Neural progenitor cell (in vitro differentiated cells): Measurements from ENCODE around the gene ADARB2. TPM values are rescaled to one million over a fixed set of nuclear protein-coding genes. Genes with fewer than 3 reads are reported as not detected.
A peak's percentile ranks its signal among the peaks of the same experiment; 100 is the strongest.

ENCODE experiments used
- DNase-seq: peaks from one replicate; pipeline ENCODE4 v3.0.0-alpha.2; 2016; ENCODE audit warnings: low spot score
- H2AFZ ChIP-seq: fragments of 200-600 bp; sonication (generic); replicated peaks from 2 replicates; pipeline ENCODE4 v1.6.1; 2016; ENCODE audit warnings: antibody characterized with exemption
- H3F3A ChIP-seq: fragments of 200-600 bp; sonication (generic); 2 replicates; pipeline ENCODE4 v1.6.1; 2016; ENCODE audit warnings: antibody characterized with exemption, low read depth
- H3K27ac ChIP-seq: fragments of 200-600 bp; sonication (generic); 2 replicates; pipeline ENCODE4 v1.5.1; 2016; ENCODE audit warnings: mild to moderate bottlenecking
- H3K27me3 ChIP-seq: fragments of 200-600 bp; sonication (generic); 2 replicates; pipeline ENCODE4 v1.6.1; 2016; ENCODE audit warnings: mild to moderate bottlenecking, moderate library complexity
- H3K36me3 ChIP-seq: fragments of 200-600 bp; sonication (generic); 2 replicates; pipeline ENCODE4 v1.5.1; 2016
- H3K4me1 ChIP-seq: fragments of 200-600 bp; sonication (generic); 2 replicates; pipeline ENCODE4 v1.6.1; 2016; ENCODE audit warnings: mixed run types
- H3K4me2 ChIP-seq: fragments of 200-600 bp; sonication (generic); 2 replicates; pipeline ENCODE4 v1.6.1; 2016
- H3K4me3 ChIP-seq: fragments of 200-600 bp; sonication (generic); 2 replicates; pipeline ENCODE4 v1.5.1; 2016
- H3K79me2 ChIP-seq: fragments of 200-600 bp; sonication (generic); 2 replicates; pipeline ENCODE4 v1.6.1; 2016; ENCODE audit warnings: low read depth
- H3K9ac ChIP-seq: fragments of 200-600 bp; sonication (generic); 2 replicates; pipeline ENCODE4 v1.6.1; 2016
- H3K9me3 ChIP-seq: fragments of 200-600 bp; sonication (generic); 2 replicates; pipeline ENCODE4 v1.5.1; 2016; ENCODE audit warnings: low read depth
- H4K20me1 ChIP-seq: fragments of 200-600 bp; sonication (generic); 2 replicates; pipeline ENCODE4 v1.6.1; 2016; ENCODE audit warnings: low read depth
- H3K27ac Mint-ChIP-seq: 3 replicates; pipeline ENCODE4 v1.8.0; 2021; ENCODE audit warnings: mixed read lengths
- H3K27me3 Mint-ChIP-seq: 2 replicates; pipeline ENCODE4 v1.8.0; 2022; ENCODE audit warnings: low read depth, mild to moderate bottlenecking, inconsistent platforms, moderate library complexity, mixed read lengths; ENCODE audit not compliant: insufficient read depth
- H3K36me3 Mint-ChIP-seq: 3 replicates; pipeline ENCODE4 v1.8.0; 2021; ENCODE audit warnings: mixed read lengths
- H3K4me1 Mint-ChIP-seq: 3 replicates; pipeline ENCODE4 v1.8.0; 2021; ENCODE audit warnings: mixed read lengths
- H3K4me3 Mint-ChIP-seq: 3 replicates; pipeline ENCODE4 v1.8.0; 2021; ENCODE audit warnings: mild to moderate bottlenecking, moderate library complexity, mixed read lengths
- H3K9me3 Mint-ChIP-seq: 3 replicates; pipeline ENCODE4 v1.8.0; 2020; ENCODE audit warnings: mixed read lengths
- CTCF ChIP-seq: fragments of 200-600 bp; sonication (generic); IDR thresholded peaks from 2 replicates; pipeline ENCODE4 v1.5.1; 2017; ENCODE audit warnings: antibody characterized with exemption, mild to moderate bottlenecking
- EZH2 ChIP-seq: fragments of 200-600 bp; sonication (generic); IDR thresholded peaks from 2 replicates; pipeline ENCODE4 v1.6.1; 2017; ENCODE audit warnings: antibody characterized with exemption, mild to moderate bottlenecking, moderate library complexity
- EZH2phosphoT487 ChIP-seq: fragments of 200-600 bp; sonication (generic); IDR thresholded peaks from 2 replicates; pipeline ENCODE4 v1.6.1; 2017; ENCODE audit warnings: antibody characterized with exemption
- total RNA-seq: library from RNA; depleted of rRNA; stranded (reverse); fragments of >200 nt; gene quantifications from 2 replicates; pipeline ENCODE4 v1.2.3, GENCODE V29; 2015; ENCODE audit warnings: low replicate concordance

ADARB2 gene
- total RNA-seq, 1 donor from 2014 or later = not detected

GRCh38 chr10:1230592-1231275 is 506.6 kb downstream of the ADARB2 start:
- DNase-seq = no peak
- Mint-ChIP-seq H3K9me3 (peaks cover 3% of the 10 kb centered on the region), H3K36me3 (no peaks in the 10 kb centered on the region), H3K4me1 (peaks cover 36% of the 10 kb centered on the region), H3K27me3 (peaks cover 15% of the 10 kb centered on the region), H3K4me3 (no peak overlapping the region), H3K27ac (peak overlapping the region; percentile 58)
- no peak overlapping the region for H3K27ac ChIP-seq
- peaks cover 26% of the 10 kb centered on the region for H3F3A ChIP-seq
- H3K9ac ChIP-seq = no peak overlapping the region
- no peak overlapping the region for H3K4me3 ChIP-seq
- H4K20me1 ChIP-seq = no peaks in the 10 kb centered on the region
- peak overlapping the region; percentile 56 for H2AFZ ChIP-seq
- no peaks in the 10 kb centered on the region for H3K36me3 ChIP-seq
- peak overlapping the region; percentile 21 for H3K4me2 ChIP-seq
- H3K4me1 ChIP-seq = peaks cover 23% of the 10 kb centered on the region
- TF ChIP-seq EZH2phosphoT487 = no peak
- no peak for TF ChIP-seq EZH2
- no peak for TF ChIP-seq CTCF
- H3K79me2 ChIP-seq = no peaks in the 10 kb centered on the region
- H3K27me3 ChIP-seq = peaks cover 12% of the 10 kb centered on the region
- no peaks in the 10 kb centered on the region for H3K9me3 ChIP-seq

- Histone ChIP-seq H3K4me1 (peaks cover 23% of the 10 kb centered on the region), H3K4me2 (peak overlapping the region; percentile 21), H4K20me1 (no peaks in the 10 kb centered on the region), H3K9ac (no peak overlapping the region), H3F3A (peaks cover 26% of the 10 kb centered on the region), H3K9me3 (no peaks in the 10 kb centered on the region), H3K4me3 (no peak overlapping the region), H3K27me3 (peaks cover 12% of the 10 kb centered on the region), H3K36me3 (no peaks in the 10 kb centered on the region), H2AFZ (peak overlapping the region; percentile 56), H3K79me2 (no peaks in the 10 kb centered on the region), H3K27ac (no peak overlapping the region)
- Mint-ChIP-seq H3K4me1 (peaks cover 36% of the 10 kb centered on the region), H3K27ac (peak overlapping the region; percentile 58), H3K4me3 (no peak overlapping the region), H3K27me3 (peaks cover 15% of the 10 kb centered on the region), H3K9me3 (peaks cover 3% of the 10 kb centered on the region), H3K36me3 (no peaks in the 10 kb centered on the region)
- peak; percentile 36 for DNase-seq
- TF ChIP-seq CTCF = no peak
- no peak for TF ChIP-seq EZH2phosphoT487
- no peak for TF ChIP-seq EZH2
Measured at GRCh38 chr10:1230138-1230537, 507.2 kb downstream of the ADARB2 start.

DNA sequence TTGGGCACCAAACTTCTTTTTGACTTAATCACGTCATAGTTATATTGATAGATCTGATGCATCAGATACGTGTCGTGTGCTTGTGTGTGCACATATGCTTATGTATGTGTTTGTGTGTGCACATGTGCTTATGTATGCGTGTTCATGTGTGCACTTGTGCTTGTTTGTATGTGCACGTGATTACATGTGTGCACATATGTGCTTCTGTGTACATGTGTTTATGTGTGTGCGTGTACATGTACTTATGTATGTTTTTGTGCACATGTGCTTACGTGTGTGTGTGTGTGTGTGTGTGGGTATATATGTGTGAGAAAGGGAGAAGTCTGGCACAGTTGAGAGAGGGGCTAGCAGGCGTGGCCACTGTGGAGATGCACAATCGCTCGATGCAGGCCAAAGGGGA is 507.8 kb downstream of the ADARB2 start:
- Histone ChIP-seq H3K27ac (no peak overlapping the region), H3K9ac (no peak overlapping the region), H3K4me2 (no peak overlapping the region), H3K36me3 (no peaks in the 10 kb centered on the region), H4K20me1 (no peaks in the 10 kb centered on the region), H3F3A (peaks cover 26% of the 10 kb centered on the region), H3K4me3 (no peak overlapping the region), H3K79me2 (no peaks in the 10 kb centered on the region), H3K4me1 (peaks cover 23% of the 10 kb centered on the region), H3K27me3 (peaks cover 7% of the 10 kb centered on the region), H2AFZ (no peak overlapping the region), H3K9me3 (no peaks in the 10 kb centered on the region)
- H3K36me3 Mint-ChIP-seq = peaks cover 2% of the 10 kb centered on the region
- TF ChIP-seq EZH2 (no peak), CTCF (no peak), EZH2phosphoT487 (no peak)
- no peak overlapping the region for H3K4me3 Mint-ChIP-seq
- peaks cover 36% of the 10 kb centered on the region for H3K4me1 Mint-ChIP-seq
- no peak for DNase-seq
- H3K27ac Mint-ChIP-seq = peak overlapping the region; percentile 1
- H3K9me3 Mint-ChIP-seq = peaks cover 4% of the 10 kb centered on the region
- peaks cover 13% of the 10 kb centered on the region for H3K27me3 Mint-ChIP-seq
